ENCODE data around the gene HOXC10.

- 0 out of 2 replicates have a peak, but pooled peaks have one; percentile 12 for TF ChIP-seq POLR2AphosphoS5 (IDR thresholded peaks at IDR 0.05; ENCODE audit: low read depth, low read length)
- TF ChIP-seq, protein P1, sequence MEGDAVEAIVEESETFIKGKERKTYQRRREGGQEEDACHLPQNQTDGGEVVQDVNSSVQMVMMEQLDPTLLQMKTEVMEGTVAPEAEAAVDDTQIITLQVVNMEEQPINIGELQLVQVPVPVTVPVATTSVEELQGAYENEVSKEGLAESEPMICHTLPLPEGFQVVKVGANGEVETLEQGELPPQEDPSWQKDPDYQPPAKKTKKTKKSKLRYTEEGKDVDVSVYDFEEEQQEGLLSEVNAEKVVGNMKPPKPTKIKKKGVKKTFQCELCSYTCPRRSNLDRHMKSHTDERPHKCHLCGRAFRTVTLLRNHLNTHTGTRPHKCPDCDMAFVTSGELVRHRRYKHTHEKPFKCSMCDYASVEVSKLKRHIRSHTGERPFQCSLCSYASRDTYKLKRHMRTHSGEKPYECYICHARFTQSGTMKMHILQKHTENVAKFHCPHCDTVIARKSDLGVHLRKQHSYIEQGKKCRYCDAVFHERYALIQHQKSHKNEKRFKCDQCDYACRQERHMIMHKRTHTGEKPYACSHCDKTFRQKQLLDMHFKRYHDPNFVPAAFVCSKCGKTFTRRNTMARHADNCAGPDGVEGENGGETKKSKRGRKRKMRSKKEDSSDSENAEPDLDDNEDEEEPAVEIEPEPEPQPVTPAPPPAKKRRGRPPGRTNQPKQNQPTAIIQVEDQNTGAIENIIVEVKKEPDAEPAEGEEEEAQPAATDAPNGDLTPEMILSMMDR (IDR thresholded peaks at IDR 0.05): no peak
- TF ChIP-seq, protein P2, sequence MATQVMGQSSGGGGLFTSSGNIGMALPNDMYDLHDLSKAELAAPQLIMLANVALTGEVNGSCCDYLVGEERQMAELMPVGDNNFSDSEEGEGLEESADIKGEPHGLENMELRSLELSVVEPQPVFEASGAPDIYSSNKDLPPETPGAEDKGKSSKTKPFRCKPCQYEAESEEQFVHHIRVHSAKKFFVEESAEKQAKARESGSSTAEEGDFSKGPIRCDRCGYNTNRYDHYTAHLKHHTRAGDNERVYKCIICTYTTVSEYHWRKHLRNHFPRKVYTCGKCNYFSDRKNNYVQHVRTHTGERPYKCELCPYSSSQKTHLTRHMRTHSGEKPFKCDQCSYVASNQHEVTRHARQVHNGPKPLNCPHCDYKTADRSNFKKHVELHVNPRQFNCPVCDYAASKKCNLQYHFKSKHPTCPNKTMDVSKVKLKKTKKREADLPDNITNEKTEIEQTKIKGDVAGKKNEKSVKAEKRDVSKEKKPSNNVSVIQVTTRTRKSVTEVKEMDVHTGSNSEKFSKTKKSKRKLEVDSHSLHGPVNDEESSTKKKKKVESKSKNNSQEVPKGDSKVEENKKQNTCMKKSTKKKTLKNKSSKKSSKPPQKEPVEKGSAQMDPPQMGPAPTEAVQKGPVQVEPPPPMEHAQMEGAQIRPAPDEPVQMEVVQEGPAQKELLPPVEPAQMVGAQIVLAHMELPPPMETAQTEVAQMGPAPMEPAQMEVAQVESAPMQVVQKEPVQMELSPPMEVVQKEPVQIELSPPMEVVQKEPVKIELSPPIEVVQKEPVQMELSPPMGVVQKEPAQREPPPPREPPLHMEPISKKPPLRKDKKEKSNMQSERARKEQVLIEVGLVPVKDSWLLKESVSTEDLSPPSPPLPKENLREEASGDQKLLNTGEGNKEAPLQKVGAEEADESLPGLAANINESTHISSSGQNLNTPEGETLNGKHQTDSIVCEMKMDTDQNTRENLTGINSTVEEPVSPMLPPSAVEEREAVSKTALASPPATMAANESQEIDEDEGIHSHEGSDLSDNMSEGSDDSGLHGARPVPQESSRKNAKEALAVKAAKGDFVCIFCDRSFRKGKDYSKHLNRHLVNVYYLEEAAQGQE (IDR thresholded peaks at IDR 0.05; ENCODE audit: insufficient read depth in 1 of 2, low read depth in 2 of 2, low read length in 1 of 2): no peak
These were observed 44.8 kb downstream of the HOXC10 start for GRCh38 chr12:54029529-54030441.

Measured in Panc1 (cell line).